Neuronal stem cell (in vitro differentiated cells): ENCODE data around the gene SMARCA2.

Experiments
- DNase-seq: peaks from one replicate; pipeline ENCODE4 v3.0.0-alpha.2; 2013; ENCODE audit warnings: low spot score
- H2AFZ ChIP-seq: one replicate; pipeline ENCODE4 v1.6.1; 2013; ENCODE audit warnings: mild to moderate bottlenecking, low read length, inconsistent platforms
- H2AK5ac ChIP-seq: 2 replicates; pipeline ENCODE4 v1.6.1; 2013; ENCODE audit warnings: low read depth, mild to moderate bottlenecking, inconsistent platforms, low read length, moderate library complexity, mixed read lengths
- H2BK120ac ChIP-seq: 2 replicates; pipeline ENCODE4 v1.6.1; 2013; ENCODE audit warnings: low read depth, mild to moderate bottlenecking, inconsistent platforms, low read length, moderate library complexity, mixed read lengths
- H2BK12ac ChIP-seq: one replicate; pipeline ENCODE4 v1.6.1; 2013; ENCODE audit warnings: low read length, inconsistent platforms
- H2BK15ac ChIP-seq: 2 replicates; pipeline ENCODE4 v1.6.1; 2013; ENCODE audit warnings: mild to moderate bottlenecking, low read length, inconsistent platforms, mixed read lengths
- H2BK5ac ChIP-seq: one replicate; pipeline ENCODE4 v1.6.1; 2013; ENCODE audit warnings: inconsistent platforms, mild to moderate bottlenecking, low read length, moderate library complexity
- H3K14ac ChIP-seq: one replicate; pipeline ENCODE4 v1.6.1; 2013; ENCODE audit warnings: low read length, inconsistent platforms
- H3K18ac ChIP-seq: 2 replicates; pipeline ENCODE4 v1.6.1; 2013; ENCODE audit warnings: low read length, inconsistent platforms
- H3K23ac ChIP-seq: 2 replicates; pipeline ENCODE4 v1.6.1; 2013; ENCODE audit warnings: low read depth, mild to moderate bottlenecking, mixed read lengths, low read length, inconsistent platforms; ENCODE audit not compliant: poor library complexity
- H3K27ac ChIP-seq: replicated peaks from 3 replicates; pipeline ENCODE4 v1.5.1; 2013; ENCODE audit warnings: low read length, inconsistent platforms
- H3K27me3 ChIP-seq, 3 experiments: 2 replicates each; pipeline ENCODE4 v1.6.1; 2013; ENCODE audit warnings: low read length in 3 of 3, mild to moderate bottlenecking in 2 of 3, inconsistent platforms in 1 of 3, low read depth in 1 of 3, mixed read lengths in 1 of 3, moderate library complexity in 1 of 3; ENCODE audit not compliant: control insufficient read depth in 3 of 3, insufficient read depth in 3 of 3
- H3K36me3 ChIP-seq, 2 donors: replicated peaks in 1 of 2; 2 replicates each; pipeline ENCODE4 v1.6.1; 2013; ENCODE audit warnings: low read length in 2 of 2; ENCODE audit not compliant: control insufficient read depth in 2 of 2, insufficient read depth in 2 of 2
- H3K4ac ChIP-seq: 2 replicates; pipeline ENCODE4 v1.6.1; 2013; ENCODE audit warnings: inconsistent platforms, mild to moderate bottlenecking, low read length, moderate library complexity
- H3K4me1 ChIP-seq, 2 donors: 1 replicate in 1 of 2; 2 replicates in 1 of 2; pipeline ENCODE4 v1.6.1; 2013; ENCODE audit warnings: low read length in 2 of 2, low read depth in 1 of 2; ENCODE audit not compliant: control insufficient read depth in 2 of 2, insufficient read depth in 1 of 2
- H3K4me2 ChIP-seq: one replicate; pipeline ENCODE4 v1.6.1; 2013; ENCODE audit warnings: mild to moderate bottlenecking, low read length, inconsistent platforms; ENCODE audit not compliant: insufficient read depth, poor library complexity, severe bottlenecking
- H3K4me3 ChIP-seq, 2 donors: 2 replicates each; pipeline ENCODE4 v1.5.1; 2013; ENCODE audit warnings: low read length in 2 of 2, mild to moderate bottlenecking in 2 of 2, inconsistent platforms in 1 of 2, moderate library complexity in 1 of 2
- H3K79me1 ChIP-seq: one replicate; pipeline ENCODE4 v1.6.1; 2013; ENCODE audit warnings: low read depth, mild to moderate bottlenecking, inconsistent platforms, low read length, moderate library complexity
- H3K9ac ChIP-seq: one replicate; pipeline ENCODE4 v1.6.1; 2013; ENCODE audit warnings: mild to moderate bottlenecking, low read depth, low read length, inconsistent platforms; ENCODE audit not compliant: poor library complexity
- H3K9me3 ChIP-seq, 2 donors: replicated peaks in 1 of 2; 2 replicates each; pipeline versions ENCODE3 to v1.6.1; 2013; ENCODE audit warnings: low read length in 2 of 2, mild to moderate bottlenecking in 2 of 2, inconsistent platforms in 1 of 2, low read depth in 1 of 2, mixed read lengths in 1 of 2, moderate library complexity in 1 of 2; ENCODE audit not compliant: control insufficient read depth in 2 of 2, insufficient read depth in 1 of 2
- H4K8ac ChIP-seq: one replicate; pipeline ENCODE4 v1.6.1; 2013; ENCODE audit warnings: low read depth, mild to moderate bottlenecking, inconsistent platforms, low read length, moderate library complexity
- H4K91ac ChIP-seq: one replicate; pipeline ENCODE4 v1.6.1; 2013; ENCODE audit warnings: low read length, low read depth, mild to moderate bottlenecking, inconsistent platforms; ENCODE audit not compliant: poor library complexity
- WGBS, 2 donors: extraction: QIAGEN DNeasy Blood & Tissue Kit; methylation state at CpG; one replicate each; pipeline ENCODE4 v1.1.7; 2013; ENCODE audit warnings: missing lambda C conversion rate in 2 of 2, mixed read lengths in 1 of 2; ENCODE audit not compliant: insufficient read length in 2 of 2, insufficient replicate concordance in 1 of 2; ENCODE audit errors: extremely low coverage in 2 of 2; 5-methylcytosine and 5-hydroxymethylcytosine counted together

Gene SMARCA2

DNA sequence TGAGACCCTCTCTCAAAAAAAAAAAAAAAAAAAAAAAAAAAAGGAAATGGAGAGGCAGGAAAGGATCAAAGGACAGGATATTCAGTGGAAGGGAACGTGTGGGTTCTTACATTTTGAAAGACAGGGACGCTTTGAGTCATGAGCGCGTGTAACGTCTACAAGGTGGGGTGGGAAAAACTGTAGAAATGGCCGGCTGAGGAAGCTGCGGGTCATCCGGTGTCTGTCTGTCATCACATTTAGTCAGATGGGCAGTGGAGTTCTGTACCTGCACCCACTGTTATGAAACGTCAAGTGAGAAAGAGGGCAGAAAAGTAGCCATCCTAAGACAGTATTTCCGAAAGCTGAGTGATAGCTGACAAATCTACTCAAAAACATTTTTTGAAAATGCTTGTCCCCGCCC is 159.8 kb downstream of the SMARCA2 start:
- peaks cover 3 to 6% of the 10 kb centered on the region in 2 donors for H3K4me1 ChIP-seq
- H4K91ac ChIP-seq, result no peak overlapping the region
- H2AFZ ChIP-seq, result no peak overlapping the region
- no peak overlapping the region for H3K14ac ChIP-seq
- no peak overlapping the region for H3K23ac ChIP-seq
- no peak overlapping the region for H3K4ac ChIP-seq
- no peak overlapping the region for H3K18ac ChIP-seq
- no peak overlapping the region for H3K27ac ChIP-seq
- DNase-seq, result no peak
- no CpG with 5 or more reads among the region's 11 CpGs for WGBS, 2 donors
- H3K79me1 ChIP-seq, result no peaks in the 10 kb centered on the region
- H2BK5ac ChIP-seq, result no peak overlapping the region
- H3K4me2 ChIP-seq, result no peak overlapping the region
- H2AK5ac ChIP-seq, result no peak overlapping the region
- no peak overlapping the region for H2BK120ac ChIP-seq
- peaks cover 3 to 22% of the 10 kb centered on the region in 2 donors for H3K9me3 ChIP-seq
- no peak overlapping the region for H3K4me3 ChIP-seq
- no peak overlapping the region for H2BK15ac ChIP-seq
- peaks cover 0 to 2% of the 10 kb centered on the region in 2 donors for H3K36me3 ChIP-seq
- H4K8ac ChIP-seq, result no peak overlapping the region
- H3K27me3 ChIP-seq, result no peaks in the 10 kb centered on the region
- H2BK12ac ChIP-seq, result no peak overlapping the region
- no peak overlapping the region for H3K9ac ChIP-seq

- Histone ChIP-seq H3K4me2 (no peak overlapping the region), H2AK5ac (no peak overlapping the region), H3K36me3 (peaks cover 0 to 2% of the 10 kb centered on the region in 2 donors), H3K4me1 (peaks cover 12 to 18% of the 10 kb centered on the region in 2 donors), H3K23ac (no peak overlapping the region), H4K8ac (no peak overlapping the region), H2BK12ac (no peak overlapping the region), H3K79me1 (no peaks in the 10 kb centered on the region), H2BK5ac (no peak overlapping the region), H2BK120ac (no peak overlapping the region), H3K4ac (no peak overlapping the region), H4K91ac (no peak overlapping the region), H3K9ac (no peak overlapping the region), H3K9me3 (peaks cover 3 to 19% of the 10 kb centered on the region in 2 donors), H3K27ac (no peak overlapping the region), H3K4me3 (no peak overlapping the region), H3K18ac (no peak overlapping the region), H3K14ac (no peak overlapping the region), H2BK15ac (no peak overlapping the region), H3K27me3 (no peaks in the 10 kb centered on the region), H2AFZ (no peak overlapping the region)
- no CpG with 5 or more reads among the region's 2 CpGs for WGBS, 2 donors
- no peak for DNase-seq
Measured at GRCh38 chr9:2177121-2177520, 162.0 kb downstream of the SMARCA2 start.

DNA sequence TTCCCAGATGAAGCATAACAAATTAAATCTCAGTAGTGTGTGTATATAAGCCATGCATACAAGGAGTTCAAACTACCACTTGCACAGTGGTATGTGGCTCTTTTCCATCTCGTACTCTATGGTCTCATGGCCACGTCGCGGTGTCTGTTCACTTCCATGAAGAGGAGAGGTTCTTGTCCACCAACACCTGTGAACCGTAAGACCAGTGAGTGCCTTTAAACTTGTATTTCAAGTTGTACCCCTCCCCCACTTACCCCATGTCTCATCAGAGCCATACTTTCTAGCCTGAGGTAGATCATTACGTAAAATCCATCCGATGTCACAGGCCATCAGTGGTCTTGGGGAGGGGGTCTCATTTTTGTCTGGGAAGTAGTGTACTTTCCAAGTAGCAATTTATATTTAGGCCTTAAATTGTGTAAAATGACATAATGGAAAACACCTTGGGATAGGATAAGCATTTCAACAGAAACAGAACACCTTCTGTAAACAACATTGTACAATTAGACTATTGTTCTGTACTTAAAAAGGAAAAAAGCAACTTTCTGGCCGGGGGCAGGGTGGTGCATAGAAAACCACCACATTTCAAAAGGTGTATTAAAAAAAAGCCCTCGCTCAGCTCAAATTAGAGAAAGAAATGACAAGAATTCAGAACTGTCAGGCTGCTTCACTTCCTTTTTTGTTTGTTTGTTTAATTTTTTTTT is 163.0 kb downstream of the SMARCA2 start:
- Histone ChIP-seq H3K4me3 (no peak overlapping the region), H2BK12ac (no peak overlapping the region), H3K23ac (no peak overlapping the region), H2AK5ac (no peak overlapping the region), H3K18ac (no peak overlapping the region), H3K27me3 (no peaks in the 10 kb centered on the region), H2BK5ac (no peak overlapping the region), H3K79me1 (no peaks in the 10 kb centered on the region), H2BK120ac (no peak overlapping the region), H3K4me1 (peaks cover 12 to 18% of the 10 kb centered on the region in 2 donors), H4K8ac (no peak overlapping the region), H3K27ac (no peak overlapping the region), H2AFZ (no peak overlapping the region), H3K4ac (no peak overlapping the region), H3K14ac (no peak overlapping the region), H3K4me2 (no peak overlapping the region), H3K36me3 (no peaks in the 10 kb centered on the region), H4K91ac (no peak overlapping the region), H3K9me3 (peaks cover 0 to 10% of the 10 kb centered on the region in 2 donors), H2BK15ac (no peak overlapping the region), H3K9ac (no peak overlapping the region)
- WGBS, 2 donors, result no CpG with 5 or more reads among the region's 9 CpGs
- no peak for DNase-seq

- Histone ChIP-seq H3K18ac (no peak overlapping the region), H3K9ac (no peak overlapping the region), H3K36me3 (no peaks in the 10 kb centered on the region), H3K9me3 (peaks cover 0 to 2% of the 10 kb centered on the region in 2 donors), H3K4me2 (no peak overlapping the region), H3K4me3 (no peak overlapping the region), H3K23ac (no peak overlapping the region), H3K79me1 (no peaks in the 10 kb centered on the region), H3K27me3 (no peaks in the 10 kb centered on the region), H2BK120ac (no peak overlapping the region), H3K27ac (no peak overlapping the region), H2AFZ (peak overlapping the region; percentile 41), H2BK5ac (no peak overlapping the region), H3K4me1 (peaks cover 12 to 18% of the 10 kb centered on the region in 2 donors), H4K8ac (no peak overlapping the region), H3K4ac (no peak overlapping the region), H2BK15ac (no peak overlapping the region), H2AK5ac (no peak overlapping the region), H2BK12ac (no peak overlapping the region), H4K91ac (no peak overlapping the region), H3K14ac (no peak overlapping the region)
- DNase-seq, result no peak
- no CpG with 5 or more reads among the region's 3 CpGs for WGBS, 2 donors
Measured at GRCh38 chr9:2179567-2179966, 164.4 kb downstream of the SMARCA2 start.
